Stomach (tissue), 9 donors: ENCODE data around the gene TPMT. TPM values are rescaled to one million over a fixed set of nuclear protein-coding genes. Genes with fewer than 3 reads are reported as not detected.

Experiments
- DNase-seq, 2 donors: peaks; one replicate each; pipeline versions ENCODE4 v3.0.0 to v3.0.0-alpha.2; 2013 to 2019
- H3K27ac ChIP-seq, 5 donors: fragments of 200-600 bp in 4 of 5; sonication (generic) in 4 of 5; one replicate each; pipeline ENCODE4 v1.5.1; 2013 to 2019; ENCODE audit warnings: mild to moderate bottlenecking in 1 of 5, moderate library complexity in 1 of 5
- H3K27me3 ChIP-seq, 3 donors: fragments of 200-600 bp; sonication (generic); one replicate each; pipeline ENCODE4 v1.5.1; 2017 to 2019; ENCODE audit warnings: mixed run types in 1 of 3
- H3K36me3 ChIP-seq, 4 donors: fragments of 200-600 bp; sonication (generic); 1 replicate in 3 of 4; 2 replicates in 1 of 4; pipeline ENCODE4 v1.5.1; 2016 to 2019
- H3K4me1 ChIP-seq, 4 donors: fragments of 200-600 bp; sonication (generic); one replicate each; pipeline ENCODE4 v1.5.1; 2016 to 2019
- H3K4me3 ChIP-seq, 4 donors: fragments of 200-600 bp; sonication (generic) in 3 of 4; one replicate each; pipeline ENCODE4 v1.5.1; 2016 to 2019; ENCODE audit warnings: mild to moderate bottlenecking in 1 of 4
- H3K9me3 ChIP-seq, 4 donors: fragments of 200-600 bp; sonication (generic); one replicate each; pipeline ENCODE4 v1.5.1; 2016 to 2019
- CTCF ChIP-seq, 7 experiments: fragments of 450-650 bp in 4 of 7; fragments of 200-600 bp in 3 of 7; sonication (generic) in 3 of 7; IDR thresholded peaks; one replicate each; pipeline ENCODE4 v1.5.1; 2016 to 2019; ENCODE audit warnings: antibody characterized with exemption in 7 of 7, control low read depth in 2 of 7, mild to moderate bottlenecking in 1 of 7
- EP300 ChIP-seq: sonication (generic); formaldehyde crosslinking; IDR thresholded peaks from one replicate; pipeline ENCODE4 v1.6.1; 2017; ENCODE audit warnings: antibody characterized with exemption
- POLR2A ChIP-seq, 4 donors: fragments of 450-650 bp; IDR thresholded peaks; one replicate each; pipeline ENCODE4 v1.6.1; 2016; ENCODE audit warnings: antibody characterized with exemption in 4 of 4, control low read depth in 2 of 4, mild to moderate bottlenecking in 1 of 4, moderate library complexity in 1 of 4
- POLR2AphosphoS5 ChIP-seq, 3 donors: sonication (generic); formaldehyde crosslinking; IDR thresholded peaks; one replicate each; pipeline ENCODE4 v1.6.1; 2016; ENCODE audit warnings: antibody characterized with exemption in 3 of 3
- WGBS, 5 donors: extraction: QIAGEN DNeasy Blood & Tissue Kit in 3 of 5; methylation state at CpG; one replicate each; pipeline versions ENCODE4 v1.1.5 to v1.1.7; 2013 to 2018; 5-methylcytosine and 5-hydroxymethylcytosine counted together
- intact Hi-C: fragments of 100-400 bp; cut with DNase I; formaldehyde crosslinking; loops from one replicate; pipeline ENCODE4 v1.15.1; 2023; ENCODE audit warnings: low total_unique reads
- polyA plus RNA-seq, 3 donors: library from polyadenylated mRNA; stranded (reverse); fragments of 200-250 nt; gene quantifications; one replicate each; pipeline ENCODE4 v1.2.3, GENCODE V29; 2013
- total RNA-seq, 5 donors: library from RNA; depleted of rRNA; stranded (reverse); fragments of >200 nt; gene quantifications; one replicate each; pipeline versions ENCODE4 v1.1.0 to v1.2.3, GENCODE V29; 2014 to 2016
- donor health status: healthy with polysubstance abuse.
- donor health status: Bipolar disorder and iron deficiency.
- donor health status: healthy.

The TPMT gene
- total and polyA plus RNA-seq, 8 donors = 0.89 to 24.3 (median 11.7) TPM

GRCh38 chr6:18096423-18096822 is 58.5 kb downstream of the TPMT start:
- H3K4me3 ChIP-seq = no peak overlapping the region

DNA sequence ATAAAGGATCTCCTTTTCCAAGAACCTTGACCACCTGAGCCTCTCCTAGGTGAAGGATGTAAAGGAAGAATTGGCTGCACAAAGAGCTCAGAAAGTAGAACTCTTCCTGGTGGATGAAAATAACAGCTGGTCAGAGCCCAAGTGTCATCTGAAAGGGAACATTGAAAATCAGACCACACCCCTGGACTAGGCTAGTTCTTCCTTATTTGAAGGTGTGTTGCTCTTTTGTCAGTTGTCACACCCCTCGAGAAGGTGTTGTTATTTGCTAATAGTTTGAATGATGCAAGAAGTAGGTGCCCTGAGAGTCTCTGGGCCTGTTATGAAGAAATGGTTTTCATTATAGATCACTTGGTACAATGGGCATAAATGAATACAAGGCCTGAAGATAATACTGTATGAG is 63.5 kb downstream of the TPMT start:
- no peaks in the 10 kb centered on the region for H3K36me3 ChIP-seq
- DNase-seq = no peak
- 73 to 91% (median 77%) methylated on average over 1 of the region's 1 CpG for WGBS, 5 donors

More at GRCh38 chr6:18096423-18096822, 58.5 kb downstream of the TPMT start:
- Histone ChIP-seq H3K9me3 (no peaks in the 10 kb centered on the region), H3K27ac (no peak overlapping the region), H3K27me3 (no peaks in the 10 kb centered on the region), H3K4me1 (no peaks in the 10 kb centered on the region), H3K36me3 (no peaks in the 10 kb centered on the region)
- 82 to 89% (median 85%) methylated on average over 3 of the region's 3 CpGs for WGBS, 5 donors
- intact Hi-C loops = no loop called here
- TF ChIP-seq CTCF (IDR thresholded peaks at IDR 0.05) (no peak), POLR2AphosphoS5 (IDR thresholded peaks at IDR 0.05) (no peak), EP300 (no peak), POLR2A (IDR thresholded peaks at IDR 0.05) (no peak)
- DNase-seq = no peak

DNA sequence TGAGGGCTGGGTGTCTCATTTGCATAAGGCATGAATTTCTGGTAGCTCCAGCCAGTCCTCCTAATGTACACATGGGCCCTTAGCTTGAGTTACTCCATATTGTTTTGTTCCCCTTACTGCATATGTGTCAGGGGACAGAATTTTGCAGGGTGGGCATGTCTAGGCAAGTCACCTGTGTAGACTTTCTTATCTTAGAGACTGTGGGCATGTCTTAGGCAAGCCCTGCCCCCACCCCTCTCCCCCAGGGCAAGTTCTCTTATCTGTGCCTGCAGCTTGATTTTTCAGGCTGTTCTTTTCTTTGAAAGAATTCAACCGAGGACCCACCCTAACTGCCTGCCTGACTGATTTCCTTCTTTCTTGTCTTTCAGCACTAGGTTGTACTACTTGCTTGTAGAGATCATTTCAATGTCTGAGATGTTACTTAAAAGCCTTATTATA is 64.5 kb downstream of the TPMT start:
- intact Hi-C loops = no loop called here
- Histone ChIP-seq H3K27me3 (no peaks in the 10 kb centered on the region), H3K4me3 (no peak overlapping the region), H3K27ac (no peak overlapping the region), H3K9me3 (peaks cover 0 to 15% (median 12%) of the 10 kb centered on the region in 4 donors), H3K4me1 (no peaks in the 10 kb centered on the region), H3K36me3 (no peaks in the 10 kb centered on the region)
- WGBS, 5 donors = 66 to 81% (median 77%) methylated on average over 1 of the region's 1 CpG
- TF ChIP-seq CTCF (IDR thresholded peaks at IDR 0.05) = no peak
- no peak for TF ChIP-seq POLR2AphosphoS5 (IDR thresholded peaks at IDR 0.05)
- no peak for TF ChIP-seq EP300
- no peak for TF ChIP-seq POLR2A (IDR thresholded peaks at IDR 0.05)
- no peak for DNase-seq

More for the DNA sequence above, 63.5 kb downstream of the TPMT start:
- intact Hi-C loops = no loop called here
- TF ChIP-seq POLR2AphosphoS5 (IDR thresholded peaks at IDR 0.05) (no peak), CTCF (IDR thresholded peaks at IDR 0.05) (no peak), EP300 (no peak), POLR2A (IDR thresholded peaks at IDR 0.05) (no peak)
- no peak overlapping the region for H3K27ac ChIP-seq
- no peaks in the 10 kb centered on the region for H3K4me1 ChIP-seq
- no peak overlapping the region for H3K4me3 ChIP-seq
- H3K27me3 ChIP-seq = no peaks in the 10 kb centered on the region
- H3K9me3 ChIP-seq = peaks cover 0 to 15% (median 12%) of the 10 kb centered on the region in 4 donors

- 69 to 87% (median 84%) methylated on average over 5 of the region's 5 CpGs for WGBS, 5 donors
- no peak for TF ChIP-seq EP300
- TF ChIP-seq CTCF (IDR thresholded peaks at IDR 0.05) = no peak
- no peak for TF ChIP-seq POLR2AphosphoS5 (IDR thresholded peaks at IDR 0.05)
- no peak for TF ChIP-seq POLR2A (IDR thresholded peaks at IDR 0.05)
- Histone ChIP-seq H3K27ac (no peak overlapping the region), H3K27me3 (no peaks in the 10 kb centered on the region), H3K4me1 (no peaks in the 10 kb centered on the region), H3K36me3 (no peaks in the 10 kb centered on the region), H3K4me3 (no peak overlapping the region), H3K9me3 (peaks cover 0 to 15% (median 12%) of the 10 kb centered on the region in 4 donors)
- DNase-seq = no peak
- intact Hi-C loops = no loop called here
Observed at GRCh38 chr6:18088419-18089296, 66.2 kb downstream of the TPMT start.
